Astrocyte of the spinal cord (primary cell): ENCODE data around the gene CCIN.
"Not testable (repeated sequence)": the region's sequence is repeated elsewhere in the genome, so short reads cannot be mapped to it uniquely, and the experiment has no call there.

ENCODE experiments used
- DNase-seq: peaks from one replicate; pipeline ENCODE4 v3.0.0; 2011; ENCODE audit warnings: low read depth, low spot score
- H3K4me3 ChIP-seq: 2 replicates; pipeline ENCODE4 v1.5.1; 2011; ENCODE audit warnings: low read depth, mild to moderate bottlenecking, low read length, moderate library complexity
- in situ Hi-C: cut with HindIII; loops from 2 replicates; pipeline ENCODE4 v1.10.0; 2017; ENCODE audit warnings: low sequenced_read_pairs
- TF ChIP-seq, protein P1 (sequence below): IDR thresholded peaks from 2 replicates; pipeline ENCODE4 v1.5.1; 2012; ENCODE audit warnings: low read depth, mild to moderate bottlenecking, low read length, inconsistent platforms

Gene CCIN

DNA sequence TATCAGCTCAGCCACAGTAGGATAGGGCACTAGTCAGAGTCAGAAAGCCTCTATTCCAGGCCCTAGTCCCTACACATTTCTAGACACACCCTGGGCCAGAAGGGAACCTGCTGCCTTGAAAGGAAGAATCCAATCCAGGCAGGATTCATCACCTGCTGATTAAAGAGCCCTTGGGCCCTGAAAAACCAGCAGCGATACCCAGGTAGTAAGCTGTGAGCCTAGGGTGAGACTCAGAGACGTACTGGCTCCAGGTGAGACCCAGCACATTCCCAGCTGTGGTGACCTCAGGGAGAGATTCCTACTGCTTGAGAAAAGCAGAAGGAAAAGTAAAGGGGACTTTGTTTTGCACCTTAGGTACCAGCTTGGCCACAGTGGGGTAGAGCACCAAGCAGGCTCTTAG lies 4.7 kb downstream of the CCIN start:
- no peak for DNase-seq
- no peak overlapping the region for H3K4me3 ChIP-seq
- in situ Hi-C loops = no loop called here
- TF ChIP-seq, protein P1, sequence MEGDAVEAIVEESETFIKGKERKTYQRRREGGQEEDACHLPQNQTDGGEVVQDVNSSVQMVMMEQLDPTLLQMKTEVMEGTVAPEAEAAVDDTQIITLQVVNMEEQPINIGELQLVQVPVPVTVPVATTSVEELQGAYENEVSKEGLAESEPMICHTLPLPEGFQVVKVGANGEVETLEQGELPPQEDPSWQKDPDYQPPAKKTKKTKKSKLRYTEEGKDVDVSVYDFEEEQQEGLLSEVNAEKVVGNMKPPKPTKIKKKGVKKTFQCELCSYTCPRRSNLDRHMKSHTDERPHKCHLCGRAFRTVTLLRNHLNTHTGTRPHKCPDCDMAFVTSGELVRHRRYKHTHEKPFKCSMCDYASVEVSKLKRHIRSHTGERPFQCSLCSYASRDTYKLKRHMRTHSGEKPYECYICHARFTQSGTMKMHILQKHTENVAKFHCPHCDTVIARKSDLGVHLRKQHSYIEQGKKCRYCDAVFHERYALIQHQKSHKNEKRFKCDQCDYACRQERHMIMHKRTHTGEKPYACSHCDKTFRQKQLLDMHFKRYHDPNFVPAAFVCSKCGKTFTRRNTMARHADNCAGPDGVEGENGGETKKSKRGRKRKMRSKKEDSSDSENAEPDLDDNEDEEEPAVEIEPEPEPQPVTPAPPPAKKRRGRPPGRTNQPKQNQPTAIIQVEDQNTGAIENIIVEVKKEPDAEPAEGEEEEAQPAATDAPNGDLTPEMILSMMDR = no peak

DNA sequence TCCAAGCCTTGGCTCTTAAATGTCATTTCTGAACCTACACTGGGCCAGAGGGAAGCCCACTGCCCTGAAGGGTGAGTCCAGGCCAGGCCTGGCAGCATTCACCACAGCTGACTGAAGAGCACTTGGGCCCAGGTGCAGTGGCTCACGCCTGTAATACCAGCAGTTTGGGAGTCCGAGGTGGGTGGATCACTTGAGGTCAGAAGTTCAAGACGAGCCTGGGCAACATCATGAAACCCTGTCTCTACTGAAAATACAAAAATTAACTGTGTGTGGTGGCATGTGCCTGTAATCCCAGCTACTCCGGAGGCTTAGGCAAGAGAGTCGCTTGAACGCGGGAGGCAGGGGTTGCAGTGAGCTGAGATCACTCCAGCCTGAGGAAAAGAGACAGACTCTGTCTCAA lies 5.1 kb downstream of the CCIN start:
- in situ Hi-C loops = no loop called here
- TF ChIP-seq, protein P1 = no peak
- no peak overlapping the region for H3K4me3 ChIP-seq
- DNase-seq = no peak

DNA sequence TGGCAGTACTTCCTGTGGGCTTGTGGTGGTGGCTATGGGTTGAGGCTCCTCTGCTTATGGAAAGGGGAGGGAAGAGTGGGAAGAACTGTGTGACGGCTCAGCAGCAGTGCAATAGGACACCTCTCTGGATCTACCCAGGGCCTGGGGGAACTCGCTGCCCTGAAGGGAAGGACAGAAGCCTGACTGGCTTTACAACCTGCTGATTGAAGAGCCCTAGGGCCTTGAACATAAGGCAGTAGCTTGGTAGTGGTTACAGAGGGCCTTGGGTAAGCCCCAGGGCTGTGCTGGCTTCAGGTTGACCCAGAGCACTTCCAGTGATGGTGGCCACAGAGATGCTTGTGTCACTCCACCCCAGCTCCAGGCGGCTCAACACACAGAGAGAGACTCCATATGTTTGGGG lies 5.5 kb downstream of the CCIN start:
- in situ Hi-C loops = no loop called here
- H3K4me3 ChIP-seq = no peak overlapping the region
- TF ChIP-seq, protein P1 = no peak
- no peak for DNase-seq

DNA sequence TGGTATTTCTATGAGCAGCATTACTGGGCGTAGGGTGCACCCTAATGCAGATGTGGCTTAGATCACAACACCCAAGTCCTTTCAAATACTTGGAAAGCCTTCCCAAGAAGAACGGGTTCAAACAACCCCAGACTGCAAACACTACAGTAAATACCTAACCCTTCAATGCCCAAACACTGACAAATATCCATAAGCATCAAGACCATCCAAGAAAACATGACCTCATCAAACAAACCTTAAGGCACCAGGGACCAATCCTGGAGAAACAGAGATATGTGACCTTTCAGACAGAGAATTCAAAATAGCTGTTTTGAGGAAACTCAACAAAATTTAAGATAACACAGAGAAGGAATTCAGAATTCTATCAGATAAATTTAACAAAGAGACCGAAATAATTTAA lies 6.0 kb downstream of the CCIN start:
- DNase-seq, H3K4me3 ChIP-seq, in situ Hi-C loops: not testable (repeated sequence)

DNA sequence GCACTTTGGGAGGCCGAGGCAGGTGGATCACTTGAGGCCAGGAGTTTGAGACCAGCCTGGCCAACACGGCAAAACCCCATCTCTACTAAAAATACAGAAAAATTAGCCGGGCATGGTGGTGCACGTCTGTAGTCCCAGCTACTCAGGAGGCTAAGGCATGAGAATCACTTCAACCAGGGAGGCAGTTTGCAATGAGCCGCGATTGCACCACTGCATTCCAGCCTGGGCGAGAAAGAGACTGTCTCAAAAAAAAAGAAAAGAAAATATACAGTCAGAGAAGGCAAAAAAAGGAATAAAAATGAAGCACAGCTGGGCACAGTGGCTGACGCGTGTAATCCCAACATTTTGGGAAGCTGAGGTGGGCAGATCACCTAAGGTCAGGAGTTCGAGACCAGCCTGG lies 7.3 kb downstream of the CCIN start:
- DNase-seq, in situ Hi-C loops, H3K4me3 ChIP-seq: not testable (repeated sequence)

DNA sequence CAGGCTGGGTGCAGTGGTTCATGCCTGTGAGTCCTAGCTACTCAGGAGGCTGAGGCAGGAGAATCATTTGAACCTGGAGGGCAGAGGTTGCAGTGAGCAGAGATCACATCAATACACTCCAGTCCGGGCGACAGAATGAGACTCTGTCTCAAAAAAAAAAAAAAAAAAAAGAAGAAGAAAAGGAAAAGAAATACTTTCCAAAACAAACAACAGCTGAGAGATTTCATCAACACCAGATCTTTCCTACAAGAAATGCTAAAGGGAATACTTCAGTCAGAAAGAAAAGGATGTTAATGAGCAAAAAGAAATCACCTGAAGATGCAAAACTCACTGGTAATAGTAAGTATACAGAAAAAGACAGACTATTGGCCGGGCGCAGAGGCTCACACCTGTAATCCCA lies 8.4 kb downstream of the CCIN start:
- TF ChIP-seq, protein P1 = no peak
- H3K4me3 ChIP-seq = no peak overlapping the region
- no peak for DNase-seq
- in situ Hi-C loops = no loop called here

DNA sequence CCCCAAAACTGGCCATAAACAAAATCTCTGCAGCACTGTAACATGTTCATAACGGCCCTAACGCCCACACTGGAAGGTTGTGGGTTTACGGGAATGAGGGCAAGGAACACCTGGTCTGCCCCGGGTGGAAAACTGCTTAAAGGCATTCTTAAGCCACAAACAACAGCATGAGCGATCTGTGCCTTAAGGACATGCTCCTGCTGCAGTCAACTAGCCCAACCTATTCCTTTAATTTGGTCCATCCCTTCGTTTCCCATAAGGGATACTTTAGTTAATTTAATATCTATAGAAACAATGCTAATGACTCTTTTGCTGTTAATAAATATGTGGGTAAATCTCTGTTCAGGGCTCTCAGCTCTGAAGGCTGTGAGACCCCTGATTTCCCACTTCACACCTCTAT lies 11.1 kb downstream of the CCIN start:
- in situ Hi-C loops = not testable (repeated sequence)

DNA sequence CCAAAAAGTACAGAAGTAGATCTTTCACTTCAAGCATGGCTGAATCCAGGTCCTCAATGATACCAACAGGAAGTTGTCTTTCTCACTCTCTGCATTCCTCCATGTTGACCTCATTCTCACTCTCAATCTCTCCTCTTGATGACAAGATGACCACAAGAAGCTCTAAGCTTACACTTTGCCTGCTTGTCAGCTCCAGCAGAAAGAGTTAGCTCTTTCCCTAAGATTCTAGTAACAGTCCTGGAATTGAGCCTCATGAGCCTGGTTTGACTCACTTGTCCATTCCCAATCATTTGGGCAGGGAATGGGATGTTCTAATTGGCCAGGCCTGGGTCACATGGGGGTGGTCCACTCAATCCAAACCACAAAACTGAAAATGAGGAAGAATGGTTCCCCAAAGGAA lies 18.2 kb downstream of the CCIN start:
- TF ChIP-seq, protein P1 = no peak
- in situ Hi-C loops = no loop called here
- peak; percentile 53 for DNase-seq
- no peak overlapping the region for H3K4me3 ChIP-seq

More for the DNA sequence above, 11.1 kb downstream of the CCIN start:
- not testable (repeated sequence) for H3K4me3 ChIP-seq, DNase-seq

DNA sequence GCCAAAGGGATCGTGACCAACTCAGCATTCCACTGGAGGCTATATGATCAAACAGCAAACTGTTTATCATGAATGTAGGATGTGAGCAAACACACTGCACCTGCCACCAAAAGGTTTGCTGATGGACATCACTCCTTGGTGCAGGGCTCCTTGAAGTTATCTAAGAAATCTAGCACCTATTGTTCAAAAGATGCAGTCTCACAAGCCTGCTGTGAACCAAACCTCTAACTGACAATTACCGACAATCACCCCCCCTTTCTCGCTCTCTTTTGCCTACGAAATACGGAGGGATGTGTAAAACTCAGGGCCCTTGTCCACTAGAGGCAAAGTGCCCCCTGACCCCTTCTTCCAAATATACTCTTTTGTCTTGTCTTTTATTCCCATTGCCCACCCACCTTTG lies 19.0 kb downstream of the CCIN start:
- in situ Hi-C loops = no loop called here
- no peak overlapping the region for H3K4me3 ChIP-seq
- TF ChIP-seq, protein P1 = no peak
- no peak for DNase-seq
